Progenitor cell of endocrine pancreas (in vitro differentiated cells): ENCODE measurements around the gene ASIC2. TPM values are rescaled to one million over a fixed set of nuclear protein-coding genes. Genes with fewer than 3 reads are reported as not detected.

Source experiments
- DNase-seq: peaks from one replicate; pipeline ENCODE4 v3.0.0; 2021; ENCODE audit warnings: low spot score; ENCODE audit not compliant: unreplicated experiment
- H3K27ac Mint-ChIP-seq: 2 replicates; pipeline ENCODE4 v1.8.0; 2021; ENCODE audit warnings: mild to moderate bottlenecking, moderate library complexity, mixed read lengths
- H3K27me3 Mint-ChIP-seq: 2 replicates; pipeline ENCODE4 v1.8.0; 2021; ENCODE audit warnings: mixed read lengths
- H3K36me3 Mint-ChIP-seq: 2 replicates; pipeline ENCODE4 v1.8.0; 2022; ENCODE audit warnings: mixed read lengths; ENCODE audit not compliant: insufficient read depth
- H3K4me1 Mint-ChIP-seq: 2 replicates; pipeline ENCODE4 v1.8.0; 2021; ENCODE audit warnings: low read depth, mixed read lengths
- H3K4me3 Mint-ChIP-seq: 2 replicates; pipeline ENCODE4 v1.8.0; 2021; ENCODE audit warnings: low read depth, mild to moderate bottlenecking, moderate library complexity, mixed read lengths
- H3K9me3 Mint-ChIP-seq: 2 replicates; pipeline ENCODE4 v1.8.0; 2021; ENCODE audit warnings: low read depth, mixed read lengths
- CTCF ChIP-seq: fragments of 200-600 bp; sonication (generic); IDR thresholded peaks from one replicate; pipeline ENCODE4 v1.5.0; 2021; ENCODE audit warnings: antibody characterized with exemption, mild to moderate bottlenecking; ENCODE audit not compliant: unreplicated experiment
- total RNA-seq: library from RNA; stranded (reverse); gene quantifications from 2 replicates; pipeline ENCODE4 v1.2.1, GENCODE V29; 2021

The ASIC2 gene
- total RNA-seq, 1 donor from 2014 or later = 0.29 TPM

GRCh38 chr17:33245183-33245582 lies 47.9 kb downstream of the ASIC2 start:
- no peak for TF ChIP-seq CTCF
- Mint-ChIP-seq H3K4me3 (no peak overlapping the region), H3K27ac (no peak overlapping the region), H3K27me3 (peaks cover 15% of the 10 kb centered on the region), H3K36me3 (no peaks in the 10 kb centered on the region), H3K4me1 (no peaks in the 10 kb centered on the region), H3K9me3 (no peaks in the 10 kb centered on the region)
- DNase-seq = no peak

GRCh38 chr17:33243732-33244131 lies 49.4 kb downstream of the ASIC2 start:
- no peak for TF ChIP-seq CTCF
- Mint-ChIP-seq H3K4me3 (no peak overlapping the region), H3K36me3 (no peaks in the 10 kb centered on the region), H3K27me3 (peaks cover 10% of the 10 kb centered on the region), H3K4me1 (no peaks in the 10 kb centered on the region), H3K27ac (no peak overlapping the region), H3K9me3 (no peaks in the 10 kb centered on the region)
- DNase-seq = no peak

GRCh38 chr17:33242375-33243124 lies 50.5 kb downstream of the ASIC2 start:
- H3K9me3 Mint-ChIP-seq = no peaks in the 10 kb centered on the region
- DNase-seq = no peak
- H3K27ac Mint-ChIP-seq = no peak overlapping the region
- H3K27me3 Mint-ChIP-seq = peaks cover 8% of the 10 kb centered on the region
- no peak overlapping the region for H3K4me3 Mint-ChIP-seq
- H3K4me1 Mint-ChIP-seq = no peaks in the 10 kb centered on the region
- no peaks in the 10 kb centered on the region for H3K36me3 Mint-ChIP-seq
- no peak for TF ChIP-seq CTCF

GRCh38 chr17:33241390-33241789 lies 51.7 kb downstream of the ASIC2 start:
- no peaks in the 10 kb centered on the region for H3K36me3 Mint-ChIP-seq
- no peak for DNase-seq
- H3K4me1 Mint-ChIP-seq = no peaks in the 10 kb centered on the region
- TF ChIP-seq CTCF = no peak
- H3K9me3 Mint-ChIP-seq = no peaks in the 10 kb centered on the region
- peaks cover 8% of the 10 kb centered on the region for H3K27me3 Mint-ChIP-seq
- no peak overlapping the region for H3K27ac Mint-ChIP-seq
- no peak overlapping the region for H3K4me3 Mint-ChIP-seq

GRCh38 chr17:33240362-33240761 lies 52.7 kb downstream of the ASIC2 start:
- Mint-ChIP-seq H3K36me3 (no peaks in the 10 kb centered on the region), H3K27ac (no peak overlapping the region), H3K27me3 (peaks cover 8% of the 10 kb centered on the region), H3K9me3 (no peaks in the 10 kb centered on the region), H3K4me1 (no peaks in the 10 kb centered on the region), H3K4me3 (no peak overlapping the region)
- TF ChIP-seq CTCF = no peak
- DNase-seq = no peak
